HepG2 (cell line): ENCODE data around the gene AGMO. TPM values are rescaled to one million over a fixed set of nuclear protein-coding genes. Genes with fewer than 3 reads are reported as not detected.

Experiments
- ATAC-seq: fragments of 200-7000 bp; cut with Tn5 transposase; 3 replicates; pipeline ENCODE4 v1.9.1; 2020; ENCODE audit warnings: mild to moderate bottlenecking, moderate library complexity
- BruUV-seq: library from RNA; stranded (reverse); fragments of 400-500 nt; replicated peaks from 2 replicates; lab custom pipeline; 2021; lab: Mats Ljungman, UMichigan
- CTCF ChIA-PET: fragments of 300-600 bp; formaldehyde crosslinking; extraction: SDS; loops from one replicate; lab custom pipeline; 2021; ENCODE audit warnings: low total read pairs, inconsistent platforms, low intra/inter-chr PET ratio; lab: Yijun Ruan, JAX
- POLR2A ChIA-PET: fragments of 350-600 bp; sonication (Branson Sonifier 250); formaldehyde crosslinking; loops from one replicate; lab custom pipeline; 2020; ENCODE audit warnings: antibody characterized with exemption, inconsistent platforms; lab: Yijun Ruan, JAX
- DNase-seq: peaks from one replicate; pipeline ENCODE4 v3.0.0-alpha.2; 2015; ENCODE audit warnings: low spot score
- FAIRE-seq: peaks from 3 replicates; lab custom pipeline; 2011; peaks lifted over from hg19 to GRCh38; lab: Jason Lieb, UNC
- H2AFZ ChIP-seq: one replicate; pipeline ENCODE4 v1.6.1; 2011; ENCODE audit warnings: low read length, inconsistent platforms
- H3K27ac ChIP-seq: fragments of 300-600 bp; 3 replicates; pipeline ENCODE4 v1.8.0; 2011; ENCODE audit warnings: mixed run types, mild to moderate bottlenecking, mixed read lengths, low read length, inconsistent platforms; ENCODE audit not compliant: insufficient read depth; ENCODE audit errors: extremely low read length
- H3K27me3 ChIP-seq, 2 experiments: fragments of 200-600 bp in 1 of 2; 2 replicates in 1 of 2; 3 replicates in 1 of 2; pipeline versions ENCODE4 v1.6.0 to v1.8.0; 2011; ENCODE audit warnings: low read length in 2 of 2, mild to moderate bottlenecking in 2 of 2, moderate library complexity in 2 of 2, inconsistent platforms in 1 of 2; ENCODE audit not compliant: insufficient read depth in 2 of 2, control insufficient read depth in 1 of 2
- H3K36me3 ChIP-seq, 2 experiments: fragments of 200-600 bp in 1 of 2; replicated peaks in 1 of 2; 2 replicates in 1 of 2; 3 replicates in 1 of 2; pipeline versions ENCODE4 v1.5.1 to v1.8.0; 2011; ENCODE audit warnings: low read length in 2 of 2, inconsistent platforms in 1 of 2; ENCODE audit not compliant: insufficient read depth in 2 of 2, control insufficient read depth in 1 of 2
- H3K4me1 ChIP-seq: 2 replicates; pipeline ENCODE4 v1.5.1; 2012; ENCODE audit warnings: low read length, inconsistent platforms; ENCODE audit not compliant: insufficient read depth
- H3K4me2 ChIP-seq: 2 replicates; pipeline ENCODE4 v1.6.0; 2011; ENCODE audit warnings: low read depth, low read length, inconsistent platforms
- H3K4me3 ChIP-seq, 3 experiments: fragments of 200-600 bp in 1 of 3; sonication (generic), shearing (Covaris generic) in 1 of 3; replicated peaks in 1 of 3; 2 replicates each; pipeline ENCODE4 v1.5.1; 2011 to 2016; ENCODE audit warnings: low read length in 3 of 3, inconsistent platforms in 2 of 3, low read depth in 2 of 3, mild to moderate bottlenecking in 2 of 3, control low read depth in 1 of 3, mixed read lengths in 1 of 3; ENCODE audit not compliant: insufficient read depth in 1 of 3
- H3K79me2 ChIP-seq: one replicate; pipeline ENCODE4 v1.6.1; 2011; ENCODE audit warnings: low read length, inconsistent platforms; ENCODE audit not compliant: insufficient read depth
- H3K9ac ChIP-seq: 2 replicates; pipeline ENCODE4 v1.6.0; 2011; ENCODE audit warnings: mild to moderate bottlenecking, low read depth, low read length, inconsistent platforms; ENCODE audit not compliant: insufficient read depth
- H3K9me3 ChIP-seq: 2 replicates; pipeline ENCODE4 v1.5.1; 2012; ENCODE audit warnings: mild to moderate bottlenecking, low read length
- H4K20me1 ChIP-seq: 2 replicates; pipeline ENCODE4 v1.6.0; 2011; ENCODE audit warnings: inconsistent platforms, mild to moderate bottlenecking, low read length, moderate library complexity; ENCODE audit not compliant: insufficient read depth
- FOXA3 ChIP-seq: IDR thresholded peaks from 2 replicates; pipeline ENCODE4 v1.6.1; 2016; ENCODE audit warnings: missing genetic modification reagents, missing compliant biosample characterization
- HOXD1 ChIP-seq: sonication (generic); formaldehyde crosslinking; IDR thresholded peaks from 2 replicates; pipeline ENCODE4 v1.5.0; 2020; ENCODE audit warnings: missing genetic modification reagents
- ISX ChIP-seq: sonication (generic); formaldehyde crosslinking; conservative IDR thresholded peaks from 2 replicates; pipeline ENCODE4 v1.5.0; 2020; ENCODE audit warnings: missing genetic modification reagents
- MBD4 ChIP-seq: IDR thresholded peaks from 2 replicates; pipeline ENCODE4 v1.6.1; 2012; ENCODE audit warnings: low read length, inconsistent platforms, borderline replicate concordance
- MEIS1 ChIP-seq: sonication (generic); formaldehyde crosslinking; IDR thresholded peaks from 2 replicates; pipeline ENCODE4 v1.9.0; 2021; ENCODE audit warnings: mild to moderate bottlenecking, missing genetic modification reagents, moderate library complexity, borderline replicate concordance
- SATB2 ChIP-seq: sonication (generic); formaldehyde crosslinking; IDR thresholded peaks from 2 replicates; pipeline ENCODE4 v1.5.0; 2020; ENCODE audit warnings: missing genetic modification reagents
- TBP ChIP-seq: sonication (generic); formaldehyde crosslinking; IDR thresholded peaks from 2 replicates; pipeline ENCODE4 v1.5.0; 2020; ENCODE audit warnings: missing genetic modification reagents
- ZFP36L1 ChIP-seq: sonication (generic); formaldehyde crosslinking; IDR thresholded peaks from 2 replicates; pipeline ENCODE4 v1.8.0; 2022; ENCODE audit warnings: mild to moderate bottlenecking, missing genetic modification reagents, moderate library complexity
- ZFP62 ChIP-seq: sonication (generic); formaldehyde crosslinking; IDR thresholded peaks from 2 replicates; pipeline ENCODE4 v1.4.0; 2020; ENCODE audit warnings: missing genetic modification reagents
- ZNF30 ChIP-seq: sonication (generic); formaldehyde crosslinking; IDR thresholded peaks from 2 replicates; pipeline ENCODE4 v1.5.0; 2020; ENCODE audit warnings: mild to moderate bottlenecking, missing genetic modification reagents
- ZNF501 ChIP-seq: sonication (generic); formaldehyde crosslinking; IDR thresholded peaks from 2 replicates; pipeline ENCODE4 v1.5.1; 2020; ENCODE audit warnings: mild to moderate bottlenecking, moderate library complexity, missing genetic modification reagents
- ZNF530 ChIP-seq: sonication (generic); formaldehyde crosslinking; IDR thresholded peaks from 2 replicates; pipeline ENCODE4 v1.5.0; 2020; ENCODE audit warnings: low read depth, mild to moderate bottlenecking, missing genetic modification reagents
- ZNF556 ChIP-seq: sonication (generic); formaldehyde crosslinking; IDR thresholded peaks from 2 replicates; pipeline ENCODE4 v1.4.0; 2020; ENCODE audit warnings: mild to moderate bottlenecking, missing genetic modification reagents, borderline replicate concordance
- ZNF770 ChIP-seq: sonication (generic); formaldehyde crosslinking; IDR thresholded peaks from 2 replicates; pipeline ENCODE4 v1.5.0; 2020; ENCODE audit warnings: mild to moderate bottlenecking, missing genetic modification reagents
- ZNF782 ChIP-seq: sonication (generic); formaldehyde crosslinking; IDR thresholded peaks from 2 replicates; pipeline ENCODE4 v1.4.0; 2020; ENCODE audit warnings: missing genetic modification reagents, mild to moderate bottlenecking, borderline replicate concordance
- WGBS: methylation state at CpG from one replicate; pipeline ENCODE4 v1.1.6; 2017; ENCODE audit warnings: low lambda C conversion rate; 5-methylcytosine and 5-hydroxymethylcytosine counted together
- in situ Hi-C: cut with HindIII; loops from 2 replicates; pipeline ENCODE4 v1.10.0; 2017; ENCODE audit warnings: low pct_unique_long_range_greater_than_20kb; ENCODE audit not compliant: extremely low pct_ligation_motif_present
- intact Hi-C: fragments of 100-400 bp; cut with micrococcal nuclease; formaldehyde crosslinking; loops from one replicate; pipeline ENCODE4 v1.10.0; 2022; ENCODE audit not compliant: unreplicated experiment
- polyA plus RNA-seq, 8 experiments: library from polyadenylated mRNA; depleted of rRNA in 3 of 8; stranded (reverse) in 7 of 8; unstranded in 1 of 8; fragments of >200 nt; fragmentation: Illumina TruSeq in 4 of 8; extraction: Trizol in 4 of 8; gene quantifications; 2 replicates each; pipeline versions ENCODE4 v1.2.1 to v1.2.3, GENCODE V29; 2011 to 2016; ENCODE audit warnings: low read depth in 4 of 8, missing spikeins in 1 of 8, mixed read lengths in 1 of 8; ENCODE audit not compliant: insufficient read depth in 1 of 8
- total RNA-seq, 5 experiments: library from RNA; depleted of rRNA; stranded (reverse); fragments of >200 nt; fragmentation: Illumina TruSeq; extraction: Trizol; gene quantifications; 2 replicates each; pipeline ENCODE4 v1.2.3, GENCODE V29; 2016; ENCODE audit warnings: low read depth in 1 of 5

AGMO gene
- total and polyA plus RNA-seq, 2 of the 13 experiments (the other 11 are each of a cell fraction or from before 2014, with no cell fraction given) = 0.22 to 0.50 TPM

- no peak for TF ChIP-seq FOXA3
- no peak for TF ChIP-seq ZNF530 (CRISPR knock-in tag)
Observed at GRCh38 chr7:15214976-15215375, 346.8 kb downstream of the AGMO start (continued).

- H3K27ac ChIP-seq = no peak overlapping the region
- no TSS peak for BruUV-seq
- H3K36me3 ChIP-seq = no peaks in the 10 kb centered on the region
- WGBS = 29% methylated on average over 2 of the region's 2 CpGs
- no peaks in the 10 kb centered on the region for H3K27me3 ChIP-seq
- TF ChIP-seq ZFP62 (CRISPR knock-in tag) = no peak
- no peak for TF ChIP-seq ZNF770
- no peak for TF ChIP-seq ZNF501
- no peak for TF ChIP-seq ZNF30 (CRISPR knock-in tag)
- no peak for TF ChIP-seq ZNF556 (CRISPR knock-in tag)
- TF ChIP-seq ZFP36L1 (CRISPR knock-in tag) = no peak
- no peak for TF ChIP-seq TBP
- no peak for TF ChIP-seq HOXD1 (CRISPR knock-in tag)
- no peak for TF ChIP-seq MBD4
- TF ChIP-seq ISX (CRISPR knock-in tag) = no peak
- TF ChIP-seq SATB2 (CRISPR knock-in tag) = no peak
- TF ChIP-seq ZNF782 = no peak
- no peak for TF ChIP-seq MEIS1
- no peaks in the 10 kb centered on the region for H3K4me1 ChIP-seq
- no peak overlapping the region for H3K9ac ChIP-seq
- no peaks in the 10 kb centered on the region for H4K20me1 ChIP-seq
- ATAC-seq (no peak), DNase-seq (no peak), FAIRE-seq (no peak)
- no peak overlapping the region for H3K4me3 ChIP-seq
- H3K4me2 ChIP-seq = no peak overlapping the region
- CTCF ChIA-PET = no interaction called here
- in situ Hi-C loops = no loop called here
- peaks cover 68% of the 10 kb centered on the region for H3K9me3 ChIP-seq
- no peaks in the 10 kb centered on the region for H3K79me2 ChIP-seq
- H2AFZ ChIP-seq = no peak overlapping the region
- intact Hi-C loops = no loop called here
- POLR2A ChIA-PET = no interaction called here
Observed at GRCh38 chr7:15213093-15213492, 348.7 kb downstream of the AGMO start.
